Astrocyte of the hippocampus (primary cell): ENCODE results near the gene IFI27L2.
"Not testable (repeated sequence)": the region's sequence is repeated elsewhere in the genome, so short reads cannot be mapped to it uniquely, and the experiment has no call there.

Experiments
- DNase-seq: peaks from one replicate; pipeline ENCODE4 v3.0.0; 2011; ENCODE audit warnings: low read depth, low spot score

The IFI27L2 gene

GRCh38 chr14:94129111-94129757 is at the start of gene IFI27L2:
Gene IFI27L2 (minus strand): TSS chr14:94129604. CDS start chr14:94129564, 40 bp downstream.
- DNase-seq: peak; percentile 92

- DNase-seq: no peak
Observed at GRCh38 chr14:94177806-94178205, 48.4 kb upstream of the IFI27L2 start.

- DNase-seq: no peak
Observed at GRCh38 chr14:94176808-94177207, 47.4 kb upstream of the IFI27L2 start.

- DNase-seq: no peak
Observed at GRCh38 chr14:94175747-94176146, 46.3 kb upstream of the IFI27L2 start.

- no peak for DNase-seq
Observed at GRCh38 chr14:94175011-94175745, 45.8 kb upstream of the IFI27L2 start.

GRCh38 chr14:94174604-94175010 is 45.2 kb upstream of the IFI27L2 start:
- DNase-seq: no peak

- DNase-seq: peak; percentile 90
Observed at GRCh38 chr14:94173885-94174603, 44.6 kb upstream of the IFI27L2 start, which contains the start of gene PPP4R4. Gene PPP4R4 (plus strand): TSS chr14:94174322. CDS start chr14:94174466, 144 bp downstream.

- no peak for DNase-seq
Observed at GRCh38 chr14:94173471-94173884, 44.1 kb upstream of the IFI27L2 start.

GRCh38 chr14:94172545-94172944 is 43.1 kb upstream of the IFI27L2 start:
- DNase-seq: no peak

GRCh38 chr14:94171208-94171607 is 41.8 kb upstream of the IFI27L2 start:
- DNase-seq: no peak

- DNase-seq: no peak
Observed at GRCh38 chr14:94170136-94170535, 40.7 kb upstream of the IFI27L2 start.

GRCh38 chr14:94165744-94166143 is 36.3 kb upstream of the IFI27L2 start:
- DNase-seq: no peak

GRCh38 chr14:94164685-94165431 is 35.5 kb upstream of the IFI27L2 start:
- DNase-seq: no peak

- DNase-seq: no peak
Observed at GRCh38 chr14:94163796-94164195, 34.4 kb upstream of the IFI27L2 start.

GRCh38 chr14:94162466-94162865 is 33.1 kb upstream of the IFI27L2 start:
- no peak for DNase-seq

GRCh38 chr14:94161981-94162380 is 32.6 kb upstream of the IFI27L2 start:
- DNase-seq: no peak

GRCh38 chr14:94161058-94161457 is 31.7 kb upstream of the IFI27L2 start:
- no peak for DNase-seq

GRCh38 chr14:94158239-94158883 is 29.0 kb upstream of the IFI27L2 start:
- no peak for DNase-seq

GRCh38 chr14:94157197-94157596 is 27.8 kb upstream of the IFI27L2 start:
- no peak for DNase-seq

GRCh38 chr14:94156143-94156542 is 26.7 kb upstream of the IFI27L2 start:
- not testable (repeated sequence) for DNase-seq

GRCh38 chr14:94153750-94154342 is 24.4 kb upstream of the IFI27L2 start:
- DNase-seq: no peak
